Lower lobe of right lung (tissue), 2 donors: ENCODE data around the gene PEMT. TPM values are rescaled to one million over a fixed set of nuclear protein-coding genes. Genes with fewer than 3 reads are reported as not detected.

Experiments used
- ATAC-seq, 2 donors: fragments of 200-7000 bp; cut with Tn5 transposase; one replicate each; pipeline ENCODE4 v1.9.1; 2020 to 2022; ENCODE audit warnings: mild to moderate bottlenecking in 2 of 2, moderate library complexity in 2 of 2
- DNase-seq: peaks from one replicate; pipeline ENCODE4 v3.0.0-alpha.2; 2020
- H3K27ac ChIP-seq: fragments of 200-600 bp; one replicate; pipeline ENCODE4 v1.8.0; 2022
- H3K27me3 ChIP-seq: fragments of 200-600 bp; one replicate; pipeline ENCODE4 v1.8.0; 2022; ENCODE audit warnings: low read depth
- H3K36me3 ChIP-seq: fragments of 200-600 bp; one replicate; pipeline ENCODE4 v1.8.0; 2022; ENCODE audit warnings: mild to moderate bottlenecking
- H3K4me1 ChIP-seq: fragments of 200-600 bp; one replicate; pipeline ENCODE4 v1.8.0; 2022
- H3K4me3 ChIP-seq: fragments of 200-600 bp; one replicate; pipeline ENCODE4 v1.8.0; 2022; ENCODE audit warnings: mild to moderate bottlenecking
- H3K9me3 ChIP-seq: fragments of 200-600 bp; one replicate; pipeline ENCODE4 v1.8.0; 2022
- CTCF ChIP-seq: fragments of 200-600 bp; IDR thresholded peaks from one replicate; pipeline ENCODE4 v1.8.0; 2022; ENCODE audit warnings: antibody characterized with exemption, mild to moderate bottlenecking
- intact Hi-C: fragments of 100-400 bp; cut with DNase I; formaldehyde crosslinking; loops from one replicate; pipeline ENCODE4 v1.11.0; 2022
- total RNA-seq: library from RNA; stranded (reverse); fragmentation: NEBNext Ultra II Directional; extraction: Animal tissue kit (Norgen Biotek cat#: 25700); gene quantifications from one replicate; pipeline ENCODE4 v1.2.1, GENCODE V29; 2021
- donor health status: DM: no; HTN: yes; CAD: no; lungs with severe emphysema.

The PEMT gene
- total RNA-seq, 1 donor from 2014 or later, result 20.1 TPM

GRCh38 chr17:17533901-17534441, 57.5 kb downstream of the PEMT start:
- Histone ChIP-seq H3K36me3 (no peaks in the 10 kb centered on the region), H3K4me3 (no peak overlapping the region), H3K4me1 (peaks cover 12% of the 10 kb centered on the region), H3K27ac (no peak overlapping the region), H3K9me3 (no peaks in the 10 kb centered on the region), H3K27me3 (no peaks in the 10 kb centered on the region)
- ATAC-seq, result peak; percentile 81 to 82
- DNase-seq, result no peak
- intact Hi-C loops, result no loop called here
- TF ChIP-seq CTCF, result no peak

GRCh38 chr17:17532991-17533390, 58.5 kb downstream of the PEMT start:
- no peaks in the 10 kb centered on the region for H3K27me3 ChIP-seq
- DNase-seq (no peak), ATAC-seq (no peak)
- H3K4me1 ChIP-seq, result peaks cover 13% of the 10 kb centered on the region
- TF ChIP-seq CTCF, result no peak
- no peaks in the 10 kb centered on the region for H3K36me3 ChIP-seq
- intact Hi-C loops, result no loop called here
- H3K4me3 ChIP-seq, result no peak overlapping the region
- no peak overlapping the region for H3K27ac ChIP-seq
- H3K9me3 ChIP-seq, result no peaks in the 10 kb centered on the region

GRCh38 chr17:17531156-17531555, 60.4 kb downstream of the PEMT start:
- Histone ChIP-seq H3K27me3 (no peaks in the 10 kb centered on the region), H3K36me3 (no peaks in the 10 kb centered on the region), H3K4me3 (no peak overlapping the region), H3K27ac (no peak overlapping the region), H3K4me1 (peaks cover 16% of the 10 kb centered on the region), H3K9me3 (no peaks in the 10 kb centered on the region)
- intact Hi-C loops, result no loop called here
- no peak for TF ChIP-seq CTCF
- ATAC-seq (no peak), DNase-seq (no peak)

DNA sequence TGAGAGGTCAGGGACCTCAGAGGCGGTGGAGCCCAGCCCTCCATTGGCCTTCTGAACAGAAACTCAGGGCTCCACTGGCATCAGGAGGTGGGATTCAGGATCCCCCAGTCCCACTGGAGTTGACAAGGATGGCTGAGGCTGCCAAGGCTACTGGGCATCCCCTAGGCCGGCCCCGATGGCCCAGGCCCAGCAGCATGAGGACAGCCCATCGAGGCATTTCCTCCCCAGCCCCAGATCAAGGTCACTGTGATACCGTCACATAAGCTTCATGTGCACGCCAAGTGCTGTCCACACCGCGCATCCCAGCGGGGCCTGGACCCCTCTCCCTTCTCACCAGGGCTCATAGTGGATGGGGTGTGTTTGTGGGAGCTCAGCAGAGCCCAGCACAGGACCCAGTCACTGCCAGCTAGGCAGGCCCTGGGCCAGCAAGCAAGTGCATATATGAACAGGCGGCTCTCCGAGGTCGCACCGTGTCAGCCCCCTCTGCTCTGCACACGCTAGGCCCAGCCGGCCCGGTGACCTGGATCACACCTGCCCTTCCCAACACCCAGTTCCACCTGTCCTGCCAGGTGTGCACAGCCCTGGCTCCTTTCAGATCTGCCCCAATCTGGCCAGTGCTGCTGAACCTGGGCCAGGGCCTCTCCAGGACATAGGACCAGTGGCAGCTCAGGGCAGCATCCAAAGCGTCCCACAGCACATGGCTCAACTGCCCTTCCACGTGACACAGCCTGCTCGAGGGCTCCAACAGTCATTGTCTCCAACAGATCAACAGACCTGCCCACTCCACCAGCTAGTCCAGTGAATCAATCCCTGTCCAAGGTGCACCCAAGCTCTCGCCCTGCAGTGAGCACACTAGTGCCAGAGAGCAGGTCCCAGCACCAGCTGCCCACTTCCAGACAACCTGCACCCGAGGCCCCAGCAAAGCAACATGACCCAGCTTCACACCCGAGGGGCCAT, 62.5 kb downstream of the PEMT start:
- ATAC-seq (no peak), DNase-seq (no peak)
- no peak overlapping the region for H3K27ac ChIP-seq
- H3K9me3 ChIP-seq, result no peaks in the 10 kb centered on the region
- H3K4me1 ChIP-seq, result peaks cover 12% of the 10 kb centered on the region
- no peaks in the 10 kb centered on the region for H3K27me3 ChIP-seq
- TF ChIP-seq CTCF, result no peak
- intact Hi-C loops, result no loop called here
- H3K36me3 ChIP-seq, result no peaks in the 10 kb centered on the region
- H3K4me3 ChIP-seq, result no peak overlapping the region

DNA sequence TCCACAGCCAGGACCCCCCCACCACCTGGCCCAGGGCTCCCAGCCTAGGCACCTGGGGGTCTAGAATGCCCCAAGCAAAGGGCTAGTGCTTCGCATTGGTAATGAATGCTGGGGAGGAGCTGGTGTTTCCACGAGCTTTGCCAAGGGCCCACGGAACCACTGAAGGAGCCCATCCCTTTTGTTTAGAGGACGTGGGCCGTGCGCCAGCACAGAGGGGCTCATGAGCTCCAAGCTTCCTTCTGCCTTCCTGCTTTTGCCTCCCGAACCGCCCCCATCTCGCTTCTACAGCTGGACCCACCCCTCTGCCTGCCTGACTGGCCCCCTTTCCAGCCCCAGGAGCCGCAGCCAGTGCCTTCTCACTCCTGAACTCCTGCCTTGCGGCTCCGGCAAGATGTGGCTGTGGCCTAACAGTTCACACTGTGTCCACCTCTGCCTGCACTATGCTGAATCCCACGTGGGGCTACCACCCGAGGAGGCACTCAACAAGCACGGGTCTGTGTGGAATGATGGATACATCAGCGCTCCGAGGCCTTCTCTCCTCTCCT, 63.5 kb downstream of the PEMT start:
- intact Hi-C loops, result no loop called here
- Histone ChIP-seq H3K4me1 (peaks cover 12% of the 10 kb centered on the region), H3K27ac (no peak overlapping the region), H3K36me3 (no peaks in the 10 kb centered on the region), H3K4me3 (no peak overlapping the region), H3K9me3 (no peaks in the 10 kb centered on the region), H3K27me3 (no peaks in the 10 kb centered on the region)
- DNase-seq (no peak), ATAC-seq (no peak)
- no peak for TF ChIP-seq CTCF
